Endothelial cell of umbilical vein (primary cell): ENCODE measurements around the gene NHERF2. TPM values are rescaled to one million over a fixed set of nuclear protein-coding genes. Genes with fewer than 3 reads are reported as not detected.

ENCODE experiments used
- BruUV-seq: library from RNA; stranded (reverse); fragments of 400-500 nt; replicated peaks from 2 replicates; lab custom pipeline; 2021; lab: Mats Ljungman, UMichigan
- CTCF ChIA-PET: fragments of 300-600, 350-600 bp; sonication (Branson Sonifier 250); formaldehyde crosslinking; loops from one replicate; lab custom pipeline; 2021; ENCODE audit warnings: antibody characterized with exemption, inconsistent platforms; lab: Charles Lee
- POLR2A ChIA-PET: fragments of 300-600, 350-600 bp; sonication (Branson Sonifier 250); formaldehyde crosslinking; loops from one replicate; lab custom pipeline; 2021; ENCODE audit warnings: antibody characterized with exemption, inconsistent platforms; lab: Charles Lee
- DNase-seq: peaks from one replicate; pipeline ENCODE4 v3.0.0-alpha.2; 2011; ENCODE audit warnings: low read depth, low spot score
- FAIRE-seq: peaks from 2 replicates; lab custom pipeline; 2011; peaks lifted over from hg19 to GRCh38; lab: Jason Lieb, UNC
- H2AFZ ChIP-seq: 2 replicates; pipeline ENCODE4 v1.6.0; 2012; ENCODE audit warnings: low read depth, low read length, control low read depth, inconsistent platforms
- H3K27ac ChIP-seq: 2 replicates; pipeline ENCODE4 v1.5.1; 2011; ENCODE audit warnings: low read depth, mild to moderate bottlenecking, control low read depth, low read length, moderate library complexity; ENCODE audit not compliant: insufficient read depth
- H3K27me3 ChIP-seq, 2 experiments: 2 replicates each; pipeline versions ENCODE4 v1.6.0 to v1.6.1; 2011; ENCODE audit warnings: low read length in 2 of 2, mixed read lengths in 1 of 2; ENCODE audit not compliant: control insufficient read depth in 2 of 2, insufficient read depth in 2 of 2
- H3K36me3 ChIP-seq, 2 experiments: 2 replicates in 1 of 2; 3 replicates in 1 of 2; pipeline ENCODE4 v1.5.1; 2011; ENCODE audit warnings: low read length in 2 of 2, mild to moderate bottlenecking in 1 of 2, moderate library complexity in 1 of 2; ENCODE audit not compliant: control insufficient read depth in 2 of 2, insufficient read depth in 2 of 2; ENCODE audit errors: extremely low read depth in 1 of 2
- H3K4me1 ChIP-seq: 3 replicates; pipeline ENCODE4 v1.5.1; 2011; ENCODE audit warnings: mild to moderate bottlenecking, low read length; ENCODE audit not compliant: control insufficient read depth, insufficient read depth; ENCODE audit errors: extremely low read depth
- H3K4me2 ChIP-seq: 2 replicates; pipeline ENCODE4 v1.6.1; 2011; ENCODE audit warnings: low read length, control low read depth, mixed read lengths; ENCODE audit not compliant: insufficient read depth
- H3K4me3 ChIP-seq, 3 experiments: fragments of 200-600 bp in 1 of 3; sonication (generic), shearing (Covaris generic) in 1 of 3; replicated peaks in 1 of 3; 2 replicates each; pipeline ENCODE4 v1.5.1; 2011 to 2016; ENCODE audit warnings: control low read depth in 3 of 3, low read length in 3 of 3, mild to moderate bottlenecking in 2 of 3, inconsistent platforms in 1 of 3, low read depth in 1 of 3, moderate library complexity in 1 of 3; ENCODE audit not compliant: insufficient read depth in 1 of 3
- H3K79me2 ChIP-seq: 2 replicates; pipeline ENCODE4 v1.6.0; 2012; ENCODE audit warnings: low read length, inconsistent platforms; ENCODE audit not compliant: control insufficient read depth, insufficient read depth
- H3K9ac ChIP-seq: replicated peaks from 2 replicates; pipeline ENCODE3; 2011; ENCODE audit warnings: low read length, control low read depth; ENCODE audit not compliant: insufficient read depth; ENCODE audit errors: extremely low read depth
- H3K9me1 ChIP-seq: replicated peaks from 3 replicates; pipeline ENCODE4 v1.6.0; 2011; ENCODE audit warnings: mild to moderate bottlenecking, low read length; ENCODE audit not compliant: control insufficient read depth, insufficient read depth; ENCODE audit errors: extremely low read depth
- H3K9me3 ChIP-seq: replicated peaks from 2 replicates; pipeline ENCODE4 v1.5.1; 2012; ENCODE audit warnings: low read length, inconsistent platforms; ENCODE audit not compliant: control insufficient read depth, insufficient read depth
- H4K20me1 ChIP-seq: replicated peaks from 2 replicates; pipeline ENCODE3; 2011; ENCODE audit warnings: mild to moderate bottlenecking, low read length; ENCODE audit not compliant: control insufficient read depth, insufficient read depth; ENCODE audit errors: extremely low read depth
- CTCF ChIP-seq, 2 donors: IDR thresholded peaks; 1 replicate in 1 of 2; 2 replicates in 1 of 2; pipeline ENCODE4 v1.5.1; 2011; ENCODE audit warnings: low read length in 2 of 2, mild to moderate bottlenecking in 2 of 2, moderate library complexity in 2 of 2, control low read depth in 1 of 2, inconsistent platforms in 1 of 2, low read depth in 1 of 2; ENCODE audit not compliant: insufficient read depth in 1 of 2; ENCODE audit errors: extremely low read depth in 1 of 2
- dilution Hi-C: fragments of 300-500 bp; cut with MboI; formaldehyde crosslinking; loops from one replicate; pipeline ENCODE4 v1.15.0; 2019; ENCODE audit warnings: low sequenced_read_pairs; ENCODE audit not compliant: extremely low pct_ligation_motif_present
- intact Hi-C: fragments of 100-400 bp; cut with micrococcal nuclease; formaldehyde crosslinking; loops from one replicate; pipeline ENCODE4 v1.10.0; 2022
- polyA plus RNA-seq, 4 experiments: library from polyadenylated mRNA; depleted of rRNA in 3 of 4; stranded (reverse) in 3 of 4; unstranded in 1 of 4; fragments of >200 nt; gene quantifications; 2 replicates each; pipeline versions ENCODE4 v1.2.1 to v1.2.3, GENCODE V29; 2011 to 2012; ENCODE audit warnings: missing spikeins in 1 of 4
- total RNA-seq: library from RNA; stranded (reverse); gene quantifications from 2 replicates; pipeline ENCODE4 v1.2.3, GENCODE V29; 2021

The NHERF2 gene
- total and polyA plus RNA-seq, 2 donors (not counting 3 experiments of a cell fraction or from before 2014, with no cell fraction given), result 65.2 to 71.2 TPM

GRCh38 chr16:2001456-2002355 is 25.0 kb upstream of the NHERF2 start:
- Histone ChIP-seq H3K9ac (no peak overlapping the region), H3K4me2 (no peak overlapping the region), H3K4me3 (no peak overlapping the region), H2AFZ (no peak overlapping the region), H3K4me1 (peaks cover 22% of the 10 kb centered on the region), H3K27ac (no peak overlapping the region), H3K79me2 (peaks cover 41% of the 10 kb centered on the region), H3K9me1 (no peaks in the 10 kb centered on the region), H3K36me3 (peaks cover 0 to 50% of the 10 kb centered on the region in 2 experiments), H3K9me3 (no peaks in the 10 kb centered on the region), H3K27me3 (no peaks in the 10 kb centered on the region), H4K20me1 (no peaks in the 10 kb centered on the region)
- no peak for FAIRE-seq
- no peak for TF ChIP-seq CTCF (IDR thresholded peaks at IDR 0.05; ENCODE audit: extremely low read depth in 1 of 2, insufficient read depth in 1 of 2, low read depth in 1 of 2, low read length in 2 of 2)
- DNase-seq, result no peak
- POLR2A ChIA-PET, result no interaction called here
- CTCF ChIA-PET, result interaction anchor here (0.6 to 3.1 kb wide), 3 partner anchors 9 to 139 kb away, joined by 5 to 23 read pairs (median 12); no protein-coding TSS in a partner anchor
- intact Hi-C loops (no loop called here), dilution Hi-C loops (no loop called here)
- no TSS peak for BruUV-seq
